NCI-H526 (cell line): ENCODE measurements around the gene FAF1.
"Not testable (repeated sequence)": the region's sequence is repeated elsewhere in the genome, so short reads cannot be mapped to it uniquely, and the experiment has no call there.

Experiments used
- DNase-seq, 2 experiments: peaks; one replicate each; lab custom pipeline; 2025; lab: John Stamatoyannopoulos, UW

The FAF1 gene

DNA sequence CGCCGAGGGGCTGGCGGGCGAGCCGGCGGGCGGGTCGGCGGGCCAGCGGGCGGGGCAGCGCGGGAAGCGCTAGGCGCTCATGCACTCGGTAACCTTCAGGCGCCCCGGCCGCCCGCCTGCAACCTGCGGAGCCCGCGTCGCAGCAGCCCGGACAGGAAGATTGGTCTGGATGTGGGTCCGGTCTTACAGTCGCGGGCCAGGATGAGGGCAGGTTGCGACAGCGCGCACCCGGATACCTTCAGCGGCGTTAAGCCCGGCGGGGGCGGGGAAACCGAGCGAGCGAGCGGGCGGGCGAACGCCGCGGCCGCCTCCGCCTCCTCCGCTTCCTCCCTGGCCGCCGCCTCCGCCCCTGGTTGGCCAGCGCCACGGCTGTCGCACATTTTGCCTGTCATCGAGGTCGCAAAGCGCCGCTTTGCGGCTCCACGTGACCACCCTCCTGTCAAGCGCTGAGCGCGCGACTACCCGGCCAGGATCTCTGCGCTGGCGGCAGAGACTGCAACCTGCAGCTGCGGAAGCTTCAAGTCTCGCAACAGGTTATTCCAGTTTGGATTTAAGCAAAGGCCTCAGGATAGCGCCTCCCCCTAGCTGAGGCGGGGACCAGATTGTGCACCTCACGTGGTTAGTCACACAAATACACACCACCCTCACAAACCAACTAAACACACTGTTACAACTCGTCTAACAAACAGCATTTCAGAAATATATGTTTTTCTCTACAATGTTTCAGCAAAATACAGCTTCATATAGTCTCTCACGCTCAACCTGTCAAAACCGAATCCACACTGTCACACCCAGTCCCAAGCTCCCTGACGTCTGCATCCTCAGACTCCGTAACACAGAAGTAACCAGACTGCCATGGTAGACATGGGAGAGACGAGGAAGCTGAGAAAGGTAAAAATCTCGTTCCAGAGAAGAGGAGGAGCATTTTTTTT, at the start of gene FAF1:
TSS of gene FAF1 (minus strand) at position 355 of the 932 bp plus-strand sequence. CDS start 456 bp downstream, outside the sequence.
- peak; percentile 98 to 99 for DNase-seq

- no peak for DNase-seq
Observed at GRCh38 chr1:51009381-51009780, 49.3 kb upstream of the FAF1 start.

GRCh38 chr1:51005549-51005948, 45.5 kb upstream of the FAF1 start:
- DNase-seq: not testable (repeated sequence)

- no peak for DNase-seq
Observed at GRCh38 chr1:51002516-51002915, 42.4 kb upstream of the FAF1 start.

- no peak for DNase-seq
Observed at GRCh38 chr1:51000651-51001050, 40.6 kb upstream of the FAF1 start.

DNA sequence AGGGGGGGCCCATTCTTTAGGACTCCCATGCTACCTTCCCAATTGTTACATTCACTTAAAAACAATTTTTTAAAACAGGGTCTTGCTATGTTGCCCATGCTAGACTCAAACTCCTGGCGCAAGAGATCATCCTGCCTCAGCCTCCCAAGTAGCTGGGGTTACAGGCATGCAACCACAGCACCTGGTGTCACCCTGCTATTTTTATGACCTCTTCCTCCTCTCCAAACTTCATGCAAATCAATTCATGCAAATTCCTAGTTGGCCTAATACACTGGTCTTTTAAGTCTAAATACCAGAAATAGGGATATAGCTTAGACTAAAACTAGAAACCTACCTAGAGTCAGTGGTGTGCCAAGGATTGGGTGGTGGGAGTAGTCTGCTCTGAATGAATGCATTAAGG, 40.1 kb upstream of the FAF1 start:
- DNase-seq: peak; percentile 85 to 89

GRCh38 chr1:50999375-50999774, 39.3 kb upstream of the FAF1 start:
- not testable (repeated sequence) for DNase-seq

DNA sequence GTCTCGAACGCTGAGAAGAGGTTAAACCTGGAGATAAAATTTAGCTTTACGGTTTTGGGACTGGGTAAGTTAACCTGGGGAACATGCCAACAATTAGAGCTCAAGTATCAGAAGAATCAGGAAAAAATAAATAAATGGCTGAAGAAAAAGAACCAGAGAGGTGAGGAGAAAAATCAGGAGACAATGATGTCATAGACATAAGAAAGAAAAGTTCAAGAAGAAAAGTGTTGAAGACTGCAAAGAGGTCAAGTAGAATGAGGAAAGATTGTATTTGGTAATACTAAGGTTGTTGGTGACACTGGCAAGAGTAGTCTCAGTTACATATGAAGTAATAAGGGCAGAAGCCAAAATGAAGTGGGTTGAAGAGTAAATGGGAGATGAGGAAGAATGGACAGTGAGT, 36.0 kb upstream of the FAF1 start:
- DNase-seq: no peak

- no peak for DNase-seq
Observed at GRCh38 chr1:50995651-50996050, 35.6 kb upstream of the FAF1 start.

- no peak for DNase-seq
Observed at GRCh38 chr1:50994997-50995396, 34.9 kb upstream of the FAF1 start.

DNA sequence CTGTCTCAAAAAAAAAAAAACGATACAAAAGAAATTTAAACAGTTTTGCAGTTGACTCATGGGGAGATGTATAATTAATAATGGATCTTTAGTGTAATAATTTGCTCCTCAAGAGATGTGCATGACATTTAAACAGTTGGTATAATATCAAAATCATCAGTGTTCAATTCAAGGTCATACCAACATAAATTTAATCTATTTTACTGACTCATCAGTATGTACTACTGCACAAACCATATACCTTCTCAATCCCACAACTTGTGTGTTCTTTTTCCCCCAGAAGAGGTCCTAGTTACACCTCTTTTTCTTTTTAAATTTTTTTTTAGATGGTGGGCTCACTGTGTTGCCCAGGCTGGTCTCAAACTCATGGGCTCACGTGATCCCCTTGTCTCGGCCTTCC, 33.6 kb upstream of the FAF1 start:
- DNase-seq: no peak

GRCh38 chr1:50992532-50993318, 32.7 kb upstream of the FAF1 start:
- no peak for DNase-seq

DNA sequence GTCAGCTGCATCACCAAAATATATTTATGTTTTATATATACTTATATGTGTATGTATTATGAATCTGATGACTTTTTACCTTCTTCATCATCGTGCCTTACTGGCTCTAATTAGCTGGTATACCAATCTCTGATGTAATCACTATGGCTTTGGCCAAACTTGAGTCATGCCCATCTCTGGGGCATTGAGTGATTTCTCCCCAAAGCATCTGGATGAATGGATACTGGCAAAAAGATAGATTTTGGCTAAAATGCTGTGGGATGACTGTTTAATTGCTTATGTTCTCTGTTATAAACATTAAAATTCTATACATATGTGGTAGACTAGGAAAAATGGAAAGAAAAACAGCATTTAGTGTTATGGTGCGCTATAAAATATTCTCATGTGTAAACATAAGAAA, 29.6 kb upstream of the FAF1 start:
- no peak for DNase-seq

DNA sequence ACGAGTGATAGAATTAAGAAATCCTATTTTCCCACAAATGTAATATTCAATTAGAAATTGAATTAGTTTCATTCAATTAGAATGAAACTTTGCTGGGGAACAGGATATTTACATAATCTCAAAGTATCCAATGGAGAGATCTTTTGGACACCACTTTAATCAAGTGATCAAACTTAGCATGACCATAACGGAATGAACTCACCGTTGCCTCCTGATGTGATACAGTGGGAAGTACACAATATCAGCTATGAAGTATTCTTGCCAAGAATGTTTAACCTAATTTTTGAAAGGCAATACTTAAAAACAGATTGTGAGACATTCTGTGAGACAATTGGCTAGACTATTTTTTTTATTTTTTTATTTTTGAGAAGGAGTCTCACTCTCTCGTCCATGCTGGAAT, 26.6 kb upstream of the FAF1 start:
- no peak for DNase-seq

DNA sequence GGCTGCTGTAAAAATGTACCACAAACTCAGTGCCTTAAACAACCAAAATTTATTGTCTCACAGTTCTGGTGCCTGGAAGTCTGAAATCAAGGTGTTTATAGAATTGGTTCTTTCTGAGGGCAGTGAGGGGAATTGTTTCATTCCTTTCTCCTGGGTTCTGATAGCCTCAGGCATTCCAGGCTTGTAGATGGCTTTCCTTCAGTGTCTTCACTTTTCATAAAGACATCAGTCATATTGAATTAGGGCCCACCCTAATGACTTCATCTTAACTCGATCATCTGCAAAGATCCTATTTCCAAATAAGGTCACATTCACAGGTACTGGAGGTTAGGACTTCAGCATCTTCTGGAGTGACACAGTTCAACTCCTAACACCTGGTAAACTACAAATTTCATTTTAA, 25.0 kb upstream of the FAF1 start:
- DNase-seq: no peak

DNA sequence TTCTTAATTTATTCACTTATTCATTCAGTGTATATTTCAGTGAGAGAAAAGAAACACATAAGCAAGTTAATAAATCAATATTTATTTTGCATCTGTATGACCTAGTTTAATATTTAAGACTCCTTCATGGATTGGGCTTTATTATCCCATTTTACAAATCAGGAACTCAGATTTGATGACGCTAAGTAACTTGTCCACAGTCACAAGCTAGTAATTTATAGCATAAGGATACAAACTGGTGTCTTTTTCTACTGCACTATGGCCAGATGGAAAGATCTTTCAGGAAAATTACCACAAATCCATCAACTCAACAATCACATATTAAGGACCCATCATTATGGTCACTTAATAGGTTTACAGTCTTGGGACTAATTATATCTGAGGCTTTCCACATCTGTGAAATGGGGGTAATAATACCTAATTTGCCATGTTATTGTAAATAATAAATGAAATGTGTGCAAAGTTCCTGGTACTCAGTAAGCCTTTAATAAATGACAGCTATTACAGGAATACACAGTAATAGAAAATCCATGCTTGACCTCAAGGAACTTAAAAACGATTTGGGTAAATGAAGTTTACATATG, 23.2 kb upstream of the FAF1 start:
- DNase-seq: no peak

DNA sequence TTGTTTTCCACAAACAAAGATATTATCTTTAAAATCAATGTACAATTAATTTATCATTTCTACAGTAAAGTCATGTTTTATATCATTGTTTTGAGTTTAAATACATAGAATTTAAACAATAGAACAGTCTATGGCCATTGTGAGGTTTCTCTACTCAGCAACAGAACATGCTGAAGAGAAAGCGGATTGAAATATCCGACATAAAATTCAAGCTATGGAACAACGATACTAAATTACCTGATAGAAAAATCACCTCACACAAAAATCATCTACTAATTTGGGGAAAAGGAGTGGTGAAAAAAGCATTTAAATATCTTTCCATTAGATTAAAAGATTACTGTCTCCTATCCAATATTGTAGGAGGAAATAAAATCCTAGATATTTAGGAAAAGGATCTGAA, 22.5 kb upstream of the FAF1 start:
- no peak for DNase-seq

GRCh38 chr1:50981741-50982140, 21.7 kb upstream of the FAF1 start:
- DNase-seq: no peak

DNA sequence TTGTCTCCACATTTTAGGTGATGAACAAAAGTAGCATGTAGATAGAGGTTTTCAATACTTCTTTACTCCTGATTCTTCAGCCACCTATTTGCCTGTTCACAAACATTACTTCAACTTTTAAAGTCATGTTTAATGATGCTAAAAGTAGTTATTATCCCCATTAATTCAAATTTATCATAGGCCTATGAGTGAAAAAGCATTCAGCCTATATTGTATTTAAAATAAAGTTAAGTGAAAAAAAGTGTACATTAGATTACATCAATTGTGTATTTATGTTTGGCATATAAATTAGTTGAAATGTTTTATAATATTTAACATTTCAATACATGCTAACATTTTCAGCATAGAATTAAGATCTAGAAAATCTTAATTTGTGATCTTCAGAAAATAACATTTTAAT, 20.4 kb upstream of the FAF1 start:
- DNase-seq: no peak

GRCh38 chr1:50979937-50980336, 19.9 kb upstream of the FAF1 start:
- no peak for DNase-seq

DNA sequence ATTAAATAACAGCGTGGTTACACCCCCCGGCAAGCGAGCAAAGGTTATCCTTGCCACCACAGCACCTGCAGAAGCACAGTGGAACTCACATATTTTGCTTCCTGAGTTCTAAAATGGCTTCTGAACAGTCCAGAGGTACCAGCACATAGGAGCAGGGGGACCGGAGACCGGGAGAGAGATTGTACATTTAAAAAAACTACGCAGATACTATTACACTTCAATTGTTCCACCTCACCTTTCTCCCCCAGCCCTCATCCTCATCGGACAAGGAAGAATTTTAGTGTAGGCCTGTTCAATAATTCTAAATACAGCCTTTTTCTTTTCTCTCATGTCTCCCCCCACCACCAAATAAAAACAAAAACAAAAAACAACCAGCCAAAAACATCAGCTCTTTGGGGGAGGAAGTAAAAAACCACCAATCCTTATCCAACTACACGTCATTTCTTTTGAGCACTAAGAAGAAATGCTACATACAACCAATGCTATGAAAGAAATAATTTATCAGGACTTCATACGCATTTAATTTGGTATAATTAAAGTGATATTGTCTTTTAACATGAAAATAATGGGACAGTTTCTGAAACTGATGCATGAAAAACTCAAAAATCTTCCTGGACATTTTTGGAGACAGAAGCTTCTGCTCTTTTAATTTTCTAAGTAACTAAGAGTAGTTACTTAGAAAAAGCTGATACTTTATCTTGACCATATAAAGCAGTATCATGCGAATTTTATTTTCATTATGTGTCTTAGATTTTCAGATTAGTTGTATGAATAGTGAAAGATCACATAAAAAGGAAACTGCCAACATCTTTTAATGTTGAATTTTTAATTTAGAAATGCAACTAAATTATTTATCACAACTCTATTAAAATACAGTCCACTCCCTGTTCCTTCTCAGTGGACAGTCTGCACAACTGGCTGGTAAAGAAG, 19.1 kb upstream of the FAF1 start:
- peak; percentile 45 to 71 for DNase-seq
